Gastrocnemius medialis (tissue), 4 donors: ENCODE data around the gene ANKS1B. TPM values are rescaled to one million over a fixed set of nuclear protein-coding genes. Genes with fewer than 3 reads are reported as not detected.

Source experiments
- ATAC-seq, 2 donors: fragments of 150-250 bp; one replicate each; pipeline ENCODE4 v1.9.1; 2016
- DNase-seq, 2 donors: peaks; one replicate each; pipeline ENCODE4 v3.0.0-alpha.2; 2019
- H3K27ac ChIP-seq, 4 donors: fragments of 200-600 bp; sonication (generic); 1 replicate in 1 of 4; 2 replicates in 3 of 4; pipeline ENCODE4 v1.5.1; 2016 to 2018; ENCODE audit warnings: mild to moderate bottlenecking in 2 of 4, moderate library complexity in 1 of 4
- H3K27me3 ChIP-seq, 3 donors: fragments of 200-600 bp; sonication (generic) in 2 of 3; 1 replicate in 1 of 3; 2 replicates in 2 of 3; pipeline versions ENCODE4 v1.5.1 to v1.6.0; 2016 to 2019; ENCODE audit warnings: mild to moderate bottlenecking in 1 of 3, moderate library complexity in 1 of 3
- H3K36me3 ChIP-seq, 2 donors: fragments of 200-600 bp; sonication (generic) in 1 of 2; one replicate each; pipeline ENCODE4 v1.5.1; 2017 to 2018
- H3K4me1 ChIP-seq, 2 donors: fragments of 200-600 bp; sonication (generic) in 1 of 2; one replicate each; pipeline ENCODE4 v1.5.1; 2016 to 2017; ENCODE audit warnings: mild to moderate bottlenecking in 2 of 2
- H3K4me3 ChIP-seq, 4 donors: fragments of 200-600 bp; sonication (generic) in 3 of 4; 1 replicate in 1 of 4; 2 replicates in 3 of 4; pipeline ENCODE4 v1.5.1; 2016 to 2019; ENCODE audit warnings: mild to moderate bottlenecking in 2 of 4
- H3K9me3 ChIP-seq, 3 donors: fragments of 200-600 bp; sonication (generic) in 2 of 3; 1 replicate in 1 of 3; 2 replicates in 2 of 3; pipeline ENCODE4 v1.5.1; 2016 to 2019
- POLR2A ChIP-seq, 2 donors: fragments of 450-650 bp; IDR thresholded peaks; one replicate each; pipeline ENCODE4 v1.6.1; 2017; ENCODE audit warnings: antibody characterized with exemption in 2 of 2, mild to moderate bottlenecking in 2 of 2, moderate library complexity in 2 of 2
- in situ Hi-C, 4 donors: fragments of 200-750 bp; cut with MboI; loops; one replicate each; pipeline versions ENCODE4 v1.15.0 to v1.8.0; 2017; ENCODE audit warnings: low sequenced_read_pairs in 4 of 4
- intact Hi-C: fragments of 100-400 bp; cut with DNase I; formaldehyde crosslinking; loops from one replicate; pipeline ENCODE4 v1.15.1; 2023; ENCODE audit warnings: low total_unique reads
- total RNA-seq, 4 donors: library from RNA; depleted of rRNA; stranded (reverse); fragments of >200 nt; gene quantifications; one replicate each; pipeline versions ENCODE4 v1.1.0 to v1.2.3, GENCODE V29; 2016
- TF ChIP-seq, protein P1 (sequence below), 5 experiments: fragments of 450-650 bp in 3 of 5; fragments of 200-600 bp in 2 of 5; sonication (generic) in 2 of 5; IDR thresholded peaks in 4 of 5; conservative IDR thresholded peaks in 1 of 5; 1 replicate in 4 of 5; 2 replicates in 1 of 5; pipeline ENCODE4 v1.5.1; 2016 to 2019; ENCODE audit warnings: antibody characterized with exemption in 5 of 5, mild to moderate bottlenecking in 3 of 5, moderate library complexity in 3 of 5

The ANKS1B gene
- total RNA-seq, 4 donors from 2014 or later: 3.9 to 14.5 (median 5.7) TPM

DNA sequence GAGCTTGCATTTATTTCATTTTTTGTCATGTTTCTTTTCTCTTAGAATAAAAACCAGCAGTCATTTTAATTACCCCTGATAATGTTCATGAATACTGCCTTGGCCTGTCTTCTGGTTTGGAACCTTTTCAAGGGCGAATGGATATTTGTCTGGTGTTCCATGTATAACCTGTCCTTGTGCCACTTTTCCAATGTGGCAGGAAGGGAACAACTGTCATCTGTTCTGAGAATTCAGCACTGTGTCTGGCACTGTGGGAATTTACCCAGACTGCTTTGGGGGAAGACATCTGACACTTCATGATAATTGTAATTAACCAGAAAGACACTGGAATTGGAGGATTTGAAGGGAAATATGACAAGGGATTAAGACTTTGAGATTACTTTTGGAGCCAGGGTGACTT, 986.8 kb downstream of the ANKS1B start:
- H3K27me3 ChIP-seq: no peaks in the 10 kb centered on the region
- no peak overlapping the region for H3K27ac ChIP-seq
- H3K4me1 ChIP-seq: no peaks in the 10 kb centered on the region
- no peaks in the 10 kb centered on the region for H3K9me3 ChIP-seq
- TF ChIP-seq, protein P1, sequence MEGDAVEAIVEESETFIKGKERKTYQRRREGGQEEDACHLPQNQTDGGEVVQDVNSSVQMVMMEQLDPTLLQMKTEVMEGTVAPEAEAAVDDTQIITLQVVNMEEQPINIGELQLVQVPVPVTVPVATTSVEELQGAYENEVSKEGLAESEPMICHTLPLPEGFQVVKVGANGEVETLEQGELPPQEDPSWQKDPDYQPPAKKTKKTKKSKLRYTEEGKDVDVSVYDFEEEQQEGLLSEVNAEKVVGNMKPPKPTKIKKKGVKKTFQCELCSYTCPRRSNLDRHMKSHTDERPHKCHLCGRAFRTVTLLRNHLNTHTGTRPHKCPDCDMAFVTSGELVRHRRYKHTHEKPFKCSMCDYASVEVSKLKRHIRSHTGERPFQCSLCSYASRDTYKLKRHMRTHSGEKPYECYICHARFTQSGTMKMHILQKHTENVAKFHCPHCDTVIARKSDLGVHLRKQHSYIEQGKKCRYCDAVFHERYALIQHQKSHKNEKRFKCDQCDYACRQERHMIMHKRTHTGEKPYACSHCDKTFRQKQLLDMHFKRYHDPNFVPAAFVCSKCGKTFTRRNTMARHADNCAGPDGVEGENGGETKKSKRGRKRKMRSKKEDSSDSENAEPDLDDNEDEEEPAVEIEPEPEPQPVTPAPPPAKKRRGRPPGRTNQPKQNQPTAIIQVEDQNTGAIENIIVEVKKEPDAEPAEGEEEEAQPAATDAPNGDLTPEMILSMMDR (IDR thresholded peaks at IDR 0.05 in 4 of 5, conservative IDR thresholded peaks at IDR 0.05 in 1 of 5): no peak
- TF ChIP-seq POLR2A (IDR thresholded peaks at IDR 0.05): no peak
- in situ Hi-C loops: loop anchor here in 3 of 4 donors (25.0 kb wide), 3 partner anchors 261 to 436 kb away; no protein-coding TSS in a partner anchor
- H3K4me3 ChIP-seq: no peak overlapping the region
- no peaks in the 10 kb centered on the region for H3K36me3 ChIP-seq
- intact Hi-C loops: loop anchor here (1.0 kb wide), 1 partner anchor 299 kb away; no protein-coding TSS in a partner anchor
- ATAC-seq: no peak
- DNase-seq: no peak

DNA sequence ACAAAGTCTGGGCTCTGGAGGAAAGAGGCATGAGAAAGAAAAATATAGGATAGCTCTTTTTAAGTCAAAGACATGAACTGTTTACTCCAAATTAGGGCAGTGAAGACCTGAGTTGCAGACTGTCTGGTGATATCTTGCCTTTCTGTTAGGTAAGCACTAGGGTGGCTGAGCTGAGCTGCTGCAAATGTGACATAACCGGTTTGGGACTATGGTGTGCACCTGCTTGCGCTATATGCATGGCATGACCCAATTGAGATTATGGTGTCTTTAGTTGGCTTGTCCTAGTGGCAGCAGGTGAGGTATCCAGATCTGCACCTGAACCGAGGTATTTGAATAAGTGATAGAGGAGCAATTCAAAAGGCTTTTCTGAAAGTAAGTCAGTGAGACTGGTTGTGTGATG, 994.1 kb downstream of the ANKS1B start:
- TF ChIP-seq POLR2A (IDR thresholded peaks at IDR 0.05): no peak
- TF ChIP-seq, protein P1 (IDR thresholded peaks at IDR 0.05 in 4 of 5, conservative IDR thresholded peaks at IDR 0.05 in 1 of 5): no peak
- in situ Hi-C loops (loop anchor here in 3 of 4 donors (25.0 kb wide), 3 partner anchors 253 to 428 kb away; no protein-coding TSS in a partner anchor), intact Hi-C loops (no loop called here)
- no peaks in the 10 kb centered on the region for H3K36me3 ChIP-seq
- DNase-seq (no peak), ATAC-seq (no peak)
- no peaks in the 10 kb centered on the region for H3K9me3 ChIP-seq
- H3K4me3 ChIP-seq: no peak overlapping the region
- H3K27me3 ChIP-seq: no peaks in the 10 kb centered on the region
- no peaks in the 10 kb centered on the region for H3K4me1 ChIP-seq
- no peak overlapping the region for H3K27ac ChIP-seq

DNA sequence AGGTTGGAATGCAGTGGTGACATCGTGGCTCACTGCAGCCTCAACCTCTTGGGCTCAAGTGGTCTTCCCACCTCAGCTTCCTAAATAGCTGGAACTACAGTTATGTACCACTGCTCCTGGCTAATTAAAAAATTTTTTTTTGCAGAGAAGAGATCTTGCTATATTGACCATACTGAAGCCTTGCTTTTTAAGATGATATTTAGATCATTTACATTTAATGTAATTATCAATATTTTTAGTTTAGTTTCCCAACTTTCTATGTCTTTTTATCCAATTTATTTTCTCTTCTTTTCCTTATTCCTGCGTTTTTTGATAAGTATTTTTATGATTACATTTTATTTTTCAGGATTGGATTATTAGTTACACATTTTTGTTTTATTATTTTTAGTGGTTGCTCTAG, 999.6 kb downstream of the ANKS1B start:
- H3K36me3 ChIP-seq: no peaks in the 10 kb centered on the region
- no peak overlapping the region for H3K4me3 ChIP-seq
- no peaks in the 10 kb centered on the region for H3K27me3 ChIP-seq
- intact Hi-C loops: no loop called here
- H3K4me1 ChIP-seq: no peaks in the 10 kb centered on the region
- no peak for ATAC-seq
- no peak overlapping the region for H3K27ac ChIP-seq
- in situ Hi-C loops: loop anchor here in 3 of 4 donors (25.0 kb wide), 3 partner anchors 248 to 423 kb away; no protein-coding TSS in a partner anchor
- H3K9me3 ChIP-seq: peaks cover 0 to 4% (median 0%) of the 10 kb centered on the region in 3 donors
- no peak for DNase-seq
- TF ChIP-seq, protein P1 (IDR thresholded peaks at IDR 0.05 in 4 of 5, conservative IDR thresholded peaks at IDR 0.05 in 1 of 5): no peak
- TF ChIP-seq POLR2A (IDR thresholded peaks at IDR 0.05): no peak

DNA sequence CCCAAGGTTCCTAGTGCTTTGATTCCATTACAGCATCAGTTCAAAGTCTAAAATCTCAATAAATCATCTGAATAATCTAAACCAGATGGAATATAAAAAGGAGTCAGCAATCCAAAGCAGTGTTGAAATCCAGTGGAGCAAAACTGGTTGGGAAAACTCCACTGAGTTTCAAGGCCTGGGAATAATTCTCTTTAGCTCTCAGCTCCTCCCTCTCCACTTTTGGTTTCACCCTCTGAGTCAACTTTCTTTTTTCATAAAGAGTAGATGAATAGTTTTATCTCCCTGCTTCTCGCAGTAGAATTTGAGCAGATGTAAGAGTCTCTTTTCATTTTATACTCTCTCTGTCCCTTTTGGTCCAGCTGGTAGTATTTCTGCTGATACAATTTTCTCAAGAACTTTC, 1001.1 kb downstream of the ANKS1B start:
- in situ Hi-C loops (loop anchor here in 3 of 4 donors (25.0 kb wide), 3 partner anchors 246 to 421 kb away; no protein-coding TSS in a partner anchor), intact Hi-C loops (no loop called here)
- DNase-seq (no peak), ATAC-seq (no peak)
- Histone ChIP-seq H3K27me3 (no peaks in the 10 kb centered on the region), H3K36me3 (no peaks in the 10 kb centered on the region), H3K4me1 (no peaks in the 10 kb centered on the region), H3K4me3 (no peak overlapping the region), H3K27ac (no peak overlapping the region), H3K9me3 (peaks cover 0 to 4% (median 0%) of the 10 kb centered on the region in 3 donors)
- TF ChIP-seq, protein P1 (IDR thresholded peaks at IDR 0.05 in 4 of 5, conservative IDR thresholded peaks at IDR 0.05 in 1 of 5): no peak
- no peak for TF ChIP-seq POLR2A (IDR thresholded peaks at IDR 0.05)

DNA sequence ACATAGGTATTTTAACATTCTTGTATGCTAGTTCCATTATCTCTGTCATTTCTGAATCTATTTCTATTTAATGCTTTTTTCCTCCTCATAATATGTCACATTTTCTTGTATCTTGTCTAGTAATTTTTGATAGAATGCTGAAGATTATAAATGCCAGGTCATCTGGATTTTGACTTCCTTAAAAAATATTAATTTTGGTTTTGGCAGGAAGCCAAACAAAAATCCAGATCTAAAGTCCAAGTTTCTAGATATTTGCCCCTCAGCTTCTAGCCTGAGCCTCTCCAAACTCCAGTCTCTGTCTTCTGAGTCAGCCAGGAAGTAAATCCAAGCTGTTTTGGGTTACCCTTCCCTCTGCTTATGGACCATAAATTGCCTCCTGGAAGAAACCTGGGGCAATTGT, 1004.2 kb downstream of the ANKS1B start:
- no peak for TF ChIP-seq POLR2A (IDR thresholded peaks at IDR 0.05)
- TF ChIP-seq, protein P1 (IDR thresholded peaks at IDR 0.05 in 4 of 5, conservative IDR thresholded peaks at IDR 0.05 in 1 of 5): no peak
- no peak overlapping the region for H3K4me3 ChIP-seq
- intact Hi-C loops: no loop called here
- H3K27me3 ChIP-seq: no peaks in the 10 kb centered on the region
- H3K9me3 ChIP-seq: peaks cover 0 to 4% (median 0%) of the 10 kb centered on the region in 3 donors
- no peaks in the 10 kb centered on the region for H3K4me1 ChIP-seq
- no peak overlapping the region for H3K27ac ChIP-seq
- DNase-seq (no peak), ATAC-seq (no peak)
- in situ Hi-C loops: loop anchor here in 3 of 4 donors (25.0 kb wide), 3 partner anchors 243 to 418 kb away; no protein-coding TSS in a partner anchor
- no peaks in the 10 kb centered on the region for H3K36me3 ChIP-seq
